ENCODE data around the gene GALR1.
"Not testable (repeated sequence)": the region's sequence is repeated elsewhere in the genome, so short reads cannot be mapped to it uniquely, and the experiment has no call there.

Gene GALR1

GRCh38 chr18:77249569-77250500 is at the start of gene GALR1:
Gene GALR1 (plus strand): TSS chr18:77249848. CDS start chr18:77250549, 701 bp downstream.
- no peak for DNase-seq

- no peak for DNase-seq
Measured at GRCh38 chr18:77201506-77201905, 48.1 kb upstream of the GALR1 start.

- DNase-seq, result no peak
Measured at GRCh38 chr18:77202329-77202728, 47.3 kb upstream of the GALR1 start.

- peak; percentile 8 for DNase-seq
Measured at GRCh38 chr18:77203071-77203470, 46.6 kb upstream of the GALR1 start.

- no peak for DNase-seq
Measured at GRCh38 chr18:77203851-77204250, 45.8 kb upstream of the GALR1 start.

GRCh38 chr18:77205769-77206168 is 43.9 kb upstream of the GALR1 start:
- DNase-seq, result no peak

GRCh38 chr18:77206676-77207374 is 42.8 kb upstream of the GALR1 start:
- DNase-seq, result peak; percentile 28

GRCh38 chr18:77207540-77207939 is 42.1 kb upstream of the GALR1 start:
- DNase-seq, result peak; percentile 74

- peak; percentile 18 for DNase-seq
Measured at GRCh38 chr18:77208964-77209363, 40.7 kb upstream of the GALR1 start.

GRCh38 chr18:77209587-77209986 is 40.1 kb upstream of the GALR1 start:
- DNase-seq, result peak; percentile 40

- DNase-seq, result peak; percentile 39
Measured at GRCh38 chr18:77210249-77210648, 39.4 kb upstream of the GALR1 start.

GRCh38 chr18:77218642-77219041 is 31.0 kb upstream of the GALR1 start:
- DNase-seq, result no peak

GRCh38 chr18:77220726-77221125 is 28.9 kb upstream of the GALR1 start:
- DNase-seq, result no peak

GRCh38 chr18:77222464-77222863 is 27.2 kb upstream of the GALR1 start:
- DNase-seq, result no peak

GRCh38 chr18:77223221-77223639 is 26.4 kb upstream of the GALR1 start:
- DNase-seq, result no peak

GRCh38 chr18:77223653-77224052 is 26.0 kb upstream of the GALR1 start:
- DNase-seq, result peak; percentile 39

GRCh38 chr18:77230645-77231044 is 19.0 kb upstream of the GALR1 start:
- DNase-seq, result no peak

- no peak for DNase-seq
Measured at GRCh38 chr18:77234504-77235365, 14.9 kb upstream of the GALR1 start.

GRCh38 chr18:77239285-77239684 is 10.4 kb upstream of the GALR1 start:
- DNase-seq, result not testable (repeated sequence)

GRCh38 chr18:77248873-77249568 is 627 bp upstream of the GALR1 start:
- DNase-seq, result no peak

- DNase-seq, result no peak
Measured at GRCh38 chr18:77250501-77250925, 865 bp downstream of the GALR1 start.
